ENCODE results near the gene PTK6.
"Not testable (repeated sequence)": the region's sequence is repeated elsewhere in the genome, so short reads cannot be mapped to it uniquely, and the experiment has no call there.

The PTK6 gene

DNA sequence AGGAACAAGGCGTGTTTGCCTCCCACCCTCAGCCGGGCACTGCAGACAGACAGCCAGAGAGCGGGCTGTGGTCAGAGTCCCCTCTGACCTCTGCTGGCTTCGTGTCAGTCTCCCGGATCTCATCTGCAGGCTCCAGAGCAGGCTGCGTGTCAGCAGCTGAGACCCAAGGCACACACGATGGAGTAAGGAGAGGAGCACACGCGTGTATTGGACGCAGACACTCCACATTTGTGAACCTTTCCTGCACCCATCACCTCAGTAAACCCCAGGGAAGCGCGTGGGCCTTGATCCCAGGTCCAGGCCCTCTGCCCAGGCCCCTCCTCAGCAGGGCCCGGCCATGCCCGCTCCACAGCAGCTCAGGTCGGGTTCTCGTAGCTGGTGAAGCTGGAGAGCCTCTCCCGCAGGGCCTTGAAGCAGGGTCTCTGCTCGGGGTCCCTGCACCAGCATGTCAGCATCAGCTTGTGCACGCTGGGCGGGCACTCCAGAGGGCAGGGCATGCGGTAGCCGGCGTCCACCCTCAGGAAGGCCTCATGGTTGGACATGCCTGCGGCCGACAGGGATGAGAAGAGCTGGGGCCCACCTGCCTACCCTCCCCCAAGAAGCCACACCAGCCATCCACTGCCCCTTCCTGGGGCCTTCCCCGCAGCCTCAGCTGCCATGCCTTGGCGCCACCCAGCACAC lies 7.9 kb downstream of the PTK6 start:
- DNase-seq (ENCODE audit: low read depth): no peak

DNA sequence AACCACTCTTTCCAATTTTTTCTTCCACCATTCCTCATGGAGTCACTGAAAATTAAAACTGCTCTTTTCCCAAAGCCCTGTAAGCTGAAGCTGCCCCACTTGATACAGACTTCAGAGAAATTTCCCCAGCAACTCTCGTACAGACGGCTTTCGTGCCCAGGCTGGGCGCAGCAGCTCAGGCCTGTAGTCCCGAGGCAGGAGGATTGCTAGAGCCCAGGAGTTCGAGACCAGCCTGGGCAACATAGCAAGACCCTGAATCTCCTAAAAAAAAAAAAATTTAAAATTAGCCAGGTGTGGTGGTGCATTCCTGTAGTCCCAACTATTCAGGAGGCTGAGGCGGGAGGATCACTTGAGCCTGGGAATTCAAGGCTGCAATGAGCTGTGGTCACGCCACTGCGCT lies 10.0 kb downstream of the PTK6 start:
- DNase-seq (ENCODE audit: low read depth): no peak

DNA sequence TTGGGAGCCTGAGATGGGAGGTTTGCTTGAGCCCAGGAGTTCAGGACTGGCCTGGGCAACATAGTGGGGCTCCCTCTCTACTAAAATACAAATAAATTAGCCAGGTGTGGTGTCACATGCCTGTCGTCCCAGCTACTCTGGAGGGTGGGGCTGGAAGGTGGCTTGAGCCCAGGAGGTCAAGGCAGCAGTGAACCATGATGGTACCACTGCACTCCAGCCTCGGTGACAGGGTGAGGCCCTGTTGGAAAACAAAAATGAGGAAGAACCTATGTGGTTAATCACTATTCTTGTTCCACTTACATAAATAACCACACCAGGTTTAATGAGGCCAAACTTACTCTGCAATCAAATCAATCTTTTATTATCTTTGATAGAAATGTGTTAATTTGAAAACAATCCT lies 11.2 kb downstream of the PTK6 start:
- no peak for DNase-seq (ENCODE audit: low read depth)

GRCh38 chr20:63525185-63525584 lies 12.0 kb downstream of the PTK6 start:
- no peak for DNase-seq (ENCODE audit: low read depth)

GRCh38 chr20:63522981-63523611 lies 14.1 kb downstream of the PTK6 start:
- DNase-seq (ENCODE audit: low read depth): no peak

GRCh38 chr20:63522091-63522868 lies 14.9 kb downstream of the PTK6 start:
- DNase-seq (ENCODE audit: low read depth): no peak

DNA sequence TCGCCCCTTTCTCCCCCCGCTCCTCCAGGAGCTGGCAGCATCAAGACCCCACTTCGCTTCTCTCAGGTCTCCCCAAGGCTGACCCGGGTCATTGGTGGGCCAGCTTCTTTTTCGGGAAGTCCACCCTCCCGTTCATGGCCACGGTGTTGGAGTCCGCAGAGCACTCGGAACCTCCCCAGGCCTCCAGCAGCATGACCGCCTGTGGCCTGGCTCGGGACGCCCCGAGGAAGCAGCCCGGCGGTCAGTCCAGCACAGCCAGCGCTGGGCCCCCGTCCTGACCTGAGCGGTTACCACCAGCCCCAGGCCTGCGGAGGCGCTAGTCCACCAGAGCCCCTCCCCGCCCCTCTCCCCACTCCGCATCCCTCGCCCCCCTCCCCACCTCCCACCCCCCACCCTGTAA lies 15.6 kb downstream of the PTK6 start:
- DNase-seq (ENCODE audit: low read depth): no peak

DNA sequence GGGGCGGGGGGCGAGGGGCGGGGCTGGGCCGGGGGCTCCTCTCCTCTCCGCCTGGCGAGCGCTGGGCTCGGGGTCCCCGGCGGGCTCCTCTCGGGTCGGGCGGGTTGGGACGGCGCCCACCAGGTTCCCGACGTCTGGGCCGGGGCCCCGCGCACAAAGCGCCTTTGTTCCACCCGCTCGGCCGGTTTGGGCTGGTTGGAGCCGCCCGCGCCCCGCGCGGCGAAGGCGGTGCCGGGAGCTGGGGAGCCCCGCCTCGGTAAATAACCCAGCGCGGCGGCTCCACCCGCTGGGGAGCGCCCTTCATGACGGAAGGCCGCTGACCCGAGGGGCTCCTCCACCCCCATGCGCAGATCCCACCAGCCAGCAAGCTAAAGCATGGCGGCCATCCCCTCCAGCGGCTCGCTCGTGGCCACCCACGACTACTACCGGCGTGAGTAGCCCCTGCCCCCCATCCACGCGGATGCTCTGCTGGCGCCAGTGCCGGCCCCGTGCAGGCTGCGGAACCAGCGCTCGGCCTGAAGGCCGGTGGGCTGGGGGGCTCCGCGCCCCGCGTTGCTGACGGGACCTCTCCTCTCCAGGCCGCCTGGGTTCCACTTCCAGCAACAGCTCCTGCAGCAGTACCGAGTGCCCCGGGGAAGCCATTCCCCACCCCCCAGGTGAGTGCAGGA lies 16.1 kb downstream of the PTK6 start:
- peak; percentile 43 for DNase-seq (ENCODE audit: low read depth)

DNA sequence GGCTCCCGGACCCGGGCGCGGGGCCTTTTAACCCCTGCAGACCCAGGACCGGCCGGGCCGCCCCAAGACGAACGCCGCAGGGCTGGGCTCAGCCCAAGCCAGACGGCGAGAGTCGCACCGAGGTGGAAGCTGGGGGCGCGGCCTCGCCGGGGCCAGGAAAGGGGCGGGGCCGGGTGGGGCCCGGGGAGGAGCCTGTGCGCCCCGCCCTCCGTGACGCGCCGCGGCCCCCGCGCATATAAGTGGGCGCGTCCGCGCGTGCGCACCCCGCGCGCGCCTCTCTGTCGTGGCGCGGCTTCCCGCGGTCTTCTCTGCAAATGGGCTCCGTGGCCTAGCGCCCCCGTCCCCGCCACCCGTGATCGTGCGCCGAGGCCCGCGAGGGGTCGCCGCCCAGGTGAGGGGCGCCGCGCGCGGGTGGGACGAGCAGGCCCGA lies 16.7 kb downstream of the PTK6 start, which contains the start of gene PPDPF:
TSS of gene PPDPF (plus strand) at position 262 of the 430 bp plus-strand sequence. CDS start 544 bp downstream, outside the sequence.
- peak; percentile 74 for DNase-seq (ENCODE audit: low read depth)

GRCh38 chr20:63519668-63520503 lies 17.3 kb downstream of the PTK6 start:
- peak; percentile 45 for DNase-seq (ENCODE audit: low read depth)

GRCh38 chr20:63518946-63519667 lies 18.1 kb downstream of the PTK6 start:
- DNase-seq (ENCODE audit: low read depth): no peak

- DNase-seq (ENCODE audit: low read depth): no peak
These were observed 18.8 kb downstream of the PTK6 start for GRCh38 chr20:63518351-63518861.

GRCh38 chr20:63517376-63518309 lies 19.5 kb downstream of the PTK6 start:
- no peak for DNase-seq (ENCODE audit: low read depth)

- DNase-seq (ENCODE audit: low read depth): not testable (repeated sequence)
These were observed 22.7 kb downstream of the PTK6 start for GRCh38 chr20:63514520-63514919.

DNA sequence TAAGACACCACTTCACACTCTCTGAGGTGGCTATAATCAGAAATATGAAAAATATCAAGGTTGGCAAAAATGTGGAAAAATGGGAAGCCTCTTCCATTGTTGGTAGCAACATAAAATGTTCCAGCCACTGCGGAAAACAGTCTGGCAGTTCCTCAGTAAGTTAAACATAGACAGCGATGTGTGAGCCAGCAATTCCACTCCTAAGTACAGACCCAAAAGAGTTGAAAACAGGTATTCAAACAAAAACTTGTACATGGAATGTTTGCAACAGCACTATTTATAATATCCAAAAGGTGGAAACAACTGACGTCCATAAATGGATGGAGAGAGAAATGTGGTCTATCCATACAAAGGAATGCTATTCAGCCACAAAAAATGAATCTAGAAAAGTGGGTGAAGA lies 24.0 kb downstream of the PTK6 start:
- DNase-seq (ENCODE audit: low read depth): no peak

- no peak for DNase-seq (ENCODE audit: low read depth)
These were observed 28.1 kb downstream of the PTK6 start for GRCh38 chr20:63509088-63509564.

- DNase-seq (ENCODE audit: low read depth): no peak
These were observed 29.0 kb downstream of the PTK6 start for GRCh38 chr20:63508072-63508768.

- DNase-seq (ENCODE audit: low read depth): no peak
These were observed 30.0 kb downstream of the PTK6 start for GRCh38 chr20:63507083-63507743.
